PC-9 (cell line): ENCODE data around the gene TUBB4B. TPM values are rescaled to one million over a fixed set of nuclear protein-coding genes. Genes with fewer than 3 reads are reported as not detected.

Experiments used
- BruUV-seq: library from RNA; stranded (reverse); fragments of 400-500 nt; replicated peaks from 2 replicates; lab custom pipeline; 2021; lab: Mats Ljungman, UMichigan
- CTCF ChIA-PET: fragments of 300-600 bp; sonication (Branson Sonifier 250); formaldehyde crosslinking; loops from one replicate; lab custom pipeline; 2022; ENCODE audit warnings: antibody characterized with exemption; lab: Charles Lee
- POLR2A ChIA-PET: fragments of 300-600 bp; sonication (Branson Sonifier 250); formaldehyde crosslinking; loops from one replicate; lab custom pipeline; 2022; ENCODE audit warnings: antibody characterized with exemption; ENCODE audit not compliant: unreplicated experiment; lab: Charles Lee
- DNase-seq, 2 experiments: peaks; one replicate each; pipeline versions ENCODE4 v3.0.0 to v3.0.0-alpha.2; 2015 to 2022; ENCODE audit warnings: mixed read lengths in 1 of 2
- H2AFZ ChIP-seq: fragments of 200-600 bp; sonication (generic); 2 replicates; pipeline ENCODE4 v1.8.1; 2017; ENCODE audit warnings: antibody characterized with exemption
- H3F3A ChIP-seq: fragments of 200-600 bp; sonication (generic); 2 replicates; pipeline ENCODE4 v1.8.1; 2017; ENCODE audit warnings: antibody characterized with exemption, mild to moderate bottlenecking, low read depth; ENCODE audit not compliant: insufficient read depth
- H3K27ac ChIP-seq: fragments of 200-600 bp; sonication (generic); 2 replicates; pipeline ENCODE4 v1.6.1; 2016; ENCODE audit warnings: mixed run types
- H3K27me3 ChIP-seq: fragments of 200-600 bp; sonication (generic); 2 replicates; pipeline ENCODE4 v1.6.1; 2016; ENCODE audit warnings: low read depth, mixed run types; ENCODE audit not compliant: insufficient read depth
- H3K36me3 ChIP-seq: fragments of 200-600 bp; sonication (generic); 2 replicates; pipeline ENCODE4 v1.6.1; 2016; ENCODE audit warnings: low read depth, mixed run types
- H3K4me1 ChIP-seq: fragments of 200-600 bp; sonication (generic); replicated peaks from 2 replicates; pipeline ENCODE4 v1.6.1; 2016; ENCODE audit warnings: mixed run types; ENCODE audit not compliant: insufficient read depth
- H3K4me2 ChIP-seq: fragments of 200-600 bp; sonication (generic); 2 replicates; pipeline ENCODE4 v1.6.1; 2017; ENCODE audit warnings: mixed run types
- H3K4me3 ChIP-seq: fragments of 200-600 bp; sonication (generic); 2 replicates; pipeline ENCODE4 v1.6.1; 2016; ENCODE audit warnings: mixed run types
- H3K79me2 ChIP-seq: fragments of 200-600 bp; sonication (generic); 2 replicates; pipeline ENCODE4 v1.6.1; 2017; ENCODE audit warnings: low read depth, mixed run types
- H3K9me2 ChIP-seq: fragments of 200-600 bp; sonication (generic); 2 replicates; pipeline ENCODE4 v1.8.1; 2017; ENCODE audit warnings: mild to moderate bottlenecking; ENCODE audit not compliant: insufficient read depth
- H3K9me3 ChIP-seq: fragments of 200-600 bp; sonication (generic); 2 replicates; pipeline ENCODE4 v1.8.1; 2016; ENCODE audit warnings: low read depth; ENCODE audit not compliant: insufficient read depth
- H4K20me1 ChIP-seq: fragments of 200-600 bp; sonication (generic); 2 replicates; pipeline ENCODE4 v1.8.1; 2017; ENCODE audit not compliant: insufficient read depth
- CTCF ChIP-seq: fragments of 200-600 bp; sonication (generic); conservative IDR thresholded peaks from 2 replicates; pipeline ENCODE4 v1.6.1; 2017; ENCODE audit warnings: mixed run types, antibody characterized with exemption, mild to moderate bottlenecking, moderate library complexity
- EZH2 ChIP-seq: fragments of 200-600 bp; sonication (generic); IDR thresholded peaks from 2 replicates; pipeline ENCODE4 v1.8.0; 2017; ENCODE audit warnings: antibody characterized with exemption, low read depth
- intact Hi-C: fragments of 100-400 bp; cut with micrococcal nuclease; formaldehyde crosslinking; loops from one replicate; pipeline ENCODE4 v1.10.0; 2022; ENCODE audit not compliant: unreplicated experiment
- total RNA-seq: library from RNA; stranded (reverse); gene quantifications from 2 replicates; pipeline ENCODE4 v1.2.3, GENCODE V29; 2021

The TUBB4B gene
- total RNA-seq, 1 experiment from 2014 or later = 494 TPM

GRCh38 chr9:137192859-137193258 is 48.2 kb upstream of the TUBB4B start:
- CTCF ChIA-PET = interaction anchor here (0.5 kb wide), 1 partner anchor 107 kb away, joined by 3 read pairs; no protein-coding TSS in a partner anchor
- POLR2A ChIA-PET = interaction anchor here (0.7 kb wide), 1 partner anchor 119 kb away, joined by 3 read pairs; no protein-coding TSS in a partner anchor

GRCh38 chr9:137193771-137194170 is 47.3 kb upstream of the TUBB4B start:
- Histone ChIP-seq H4K20me1 (peaks cover 69% of the 10 kb centered on the region), H3K9me3 (no peaks in the 10 kb centered on the region), H3K79me2 (peaks cover 57% of the 10 kb centered on the region), H3K4me3 (no peak overlapping the region), H3K4me2 (no peak overlapping the region), H2AFZ (no peak overlapping the region), H3K36me3 (no peaks in the 10 kb centered on the region), H3K27ac (no peak overlapping the region), H3K27me3 (no peaks in the 10 kb centered on the region), H3K9me2 (no peaks in the 10 kb centered on the region), H3K4me1 (peaks cover 64% of the 10 kb centered on the region), H3F3A (peaks cover 42% of the 10 kb centered on the region)
- ChIA-PET POLR2A (no interaction called here), CTCF (no interaction called here)
- intact Hi-C loops = no loop called here
- DNase-seq = no peak
- TF ChIP-seq CTCF = no peak
- TF ChIP-seq EZH2 = no peak
- no TSS peak for BruUV-seq

More at GRCh38 chr9:137192859-137193258, 48.2 kb upstream of the TUBB4B start:
- TF ChIP-seq EZH2 (no peak), CTCF (no peak)
- Histone ChIP-seq H3K4me3 (no peak overlapping the region), H3K36me3 (no peaks in the 10 kb centered on the region), H4K20me1 (peaks cover 63% of the 10 kb centered on the region), H3K9me3 (no peaks in the 10 kb centered on the region), H3K27ac (no peak overlapping the region), H3K4me2 (no peak overlapping the region), H3K79me2 (peaks cover 55% of the 10 kb centered on the region), H3K27me3 (no peaks in the 10 kb centered on the region), H3F3A (peaks cover 38% of the 10 kb centered on the region), H3K4me1 (peaks cover 56% of the 10 kb centered on the region), H3K9me2 (no peaks in the 10 kb centered on the region), H2AFZ (no peak overlapping the region)
- no TSS peak for BruUV-seq
- intact Hi-C loops = no loop called here
- no peak for DNase-seq

- BruUV-seq = no TSS peak
Observed at GRCh38 chr9:137194388-137194787, 46.7 kb upstream of the TUBB4B start.

More at GRCh38 chr9:137194388-137194787, 46.7 kb upstream of the TUBB4B start:
- H3K4me1 ChIP-seq = peaks cover 68% of the 10 kb centered on the region
- H3K9me3 ChIP-seq = no peaks in the 10 kb centered on the region
- no peaks in the 10 kb centered on the region for H3K27me3 ChIP-seq
- peak overlapping the region; percentile 71 for H3K4me2 ChIP-seq
- DNase-seq = no peak
- POLR2A ChIA-PET = no interaction called here
- H4K20me1 ChIP-seq = peaks cover 68% of the 10 kb centered on the region
- H3K79me2 ChIP-seq = peaks cover 63% of the 10 kb centered on the region
- no peaks in the 10 kb centered on the region for H3K9me2 ChIP-seq
- no peak overlapping the region for H3K4me3 ChIP-seq
- H3K27ac ChIP-seq = no peak overlapping the region
- H3F3A ChIP-seq = peaks cover 39% of the 10 kb centered on the region
- no peak for TF ChIP-seq CTCF
- no peak for TF ChIP-seq EZH2
- no peak overlapping the region for H2AFZ ChIP-seq
- no peaks in the 10 kb centered on the region for H3K36me3 ChIP-seq
- CTCF ChIA-PET = interaction anchor here (1.1 kb wide), 1 partner anchor 42 kb away, joined by 6 read pairs; no protein-coding TSS in a partner anchor
- intact Hi-C loops = no loop called here
